ENCODE results near the gene PEX26.

DNA sequence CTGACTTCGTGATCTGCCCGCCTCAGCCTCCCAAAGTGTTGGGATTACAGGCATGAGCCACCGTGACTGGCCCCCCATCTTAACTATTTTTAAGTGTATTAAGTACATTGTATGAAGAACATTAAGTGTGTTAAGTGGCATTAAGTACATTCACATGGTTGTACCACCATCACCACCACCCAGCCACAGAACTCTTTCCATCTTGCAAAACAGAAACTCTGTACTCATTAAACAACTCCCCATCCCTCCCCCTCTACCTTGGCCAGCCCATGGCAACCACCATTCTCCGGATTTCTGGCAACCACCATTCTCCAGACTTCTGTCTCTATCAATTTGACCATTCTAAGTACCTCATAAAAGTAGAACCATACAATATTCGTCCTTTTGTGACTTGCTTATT lies 17.8 kb upstream of the PEX26 start:
- no peak for TF ChIP-seq POLR2A (IDR thresholded peaks at IDR 0.05)
- TF ChIP-seq, protein P1, sequence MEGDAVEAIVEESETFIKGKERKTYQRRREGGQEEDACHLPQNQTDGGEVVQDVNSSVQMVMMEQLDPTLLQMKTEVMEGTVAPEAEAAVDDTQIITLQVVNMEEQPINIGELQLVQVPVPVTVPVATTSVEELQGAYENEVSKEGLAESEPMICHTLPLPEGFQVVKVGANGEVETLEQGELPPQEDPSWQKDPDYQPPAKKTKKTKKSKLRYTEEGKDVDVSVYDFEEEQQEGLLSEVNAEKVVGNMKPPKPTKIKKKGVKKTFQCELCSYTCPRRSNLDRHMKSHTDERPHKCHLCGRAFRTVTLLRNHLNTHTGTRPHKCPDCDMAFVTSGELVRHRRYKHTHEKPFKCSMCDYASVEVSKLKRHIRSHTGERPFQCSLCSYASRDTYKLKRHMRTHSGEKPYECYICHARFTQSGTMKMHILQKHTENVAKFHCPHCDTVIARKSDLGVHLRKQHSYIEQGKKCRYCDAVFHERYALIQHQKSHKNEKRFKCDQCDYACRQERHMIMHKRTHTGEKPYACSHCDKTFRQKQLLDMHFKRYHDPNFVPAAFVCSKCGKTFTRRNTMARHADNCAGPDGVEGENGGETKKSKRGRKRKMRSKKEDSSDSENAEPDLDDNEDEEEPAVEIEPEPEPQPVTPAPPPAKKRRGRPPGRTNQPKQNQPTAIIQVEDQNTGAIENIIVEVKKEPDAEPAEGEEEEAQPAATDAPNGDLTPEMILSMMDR (IDR thresholded peaks at IDR 0.05): no peak
